ENCODE results near the gene RRAGB.
"Not testable (repeated sequence)": the region's sequence is repeated elsewhere in the genome, so short reads cannot be mapped to it uniquely, and the experiment has no call there.

The RRAGB gene

GRCh38 chrX:55774419-55774818, 56.9 kb downstream of the RRAGB start:
- not testable (repeated sequence) for DNase-seq

GRCh38 chrX:55777596-55777995, 60.0 kb downstream of the RRAGB start:
- DNase-seq, result no peak

- no peak for DNase-seq
Measured at GRCh38 chrX:55778322-55778721, 60.8 kb downstream of the RRAGB start.

- DNase-seq, result no peak
Measured at GRCh38 chrX:55783723-55784122, 66.2 kb downstream of the RRAGB start.

- DNase-seq, result no peak
Measured at GRCh38 chrX:55787063-55787462, 69.5 kb downstream of the RRAGB start.

GRCh38 chrX:55787727-55788126, 70.2 kb downstream of the RRAGB start:
- no peak for DNase-seq

GRCh38 chrX:55794405-55794804, 76.9 kb downstream of the RRAGB start:
- DNase-seq, result no peak

- DNase-seq, result no peak
Measured at GRCh38 chrX:55796496-55796895, 78.9 kb downstream of the RRAGB start.

GRCh38 chrX:55801811-55802210, 84.3 kb downstream of the RRAGB start:
- no peak for DNase-seq
